CD4-positive, alpha-beta T cell treated with Interleukin-21 for 1 hour (primary cell): ENCODE results near the gene ING4.

ENCODE experiments used
- DNase-seq: peaks from one replicate; pipeline ENCODE4 v3.0.0-alpha.2; 2020

ING4 gene

GRCh38 chr12:6605421-6606330 is 57.2 kb downstream of the ING4 start:
- DNase-seq, result peak; percentile 72

- DNase-seq, result no peak
These were observed 58.5 kb downstream of the ING4 start for GRCh38 chr12:6604259-6605029.

GRCh38 chr12:6603095-6603567 is 59.8 kb downstream of the ING4 start:
- DNase-seq, result peak; percentile 66

GRCh38 chr12:6602526-6602925 is 60.4 kb downstream of the ING4 start:
- no peak for DNase-seq
